Muscle of leg (tissue), 16 donors: Measurements from ENCODE around the gene HOXA7. TPM values are rescaled to one million over a fixed set of nuclear protein-coding genes. Genes with fewer than 3 reads are reported as not detected.

ENCODE experiments used
- DNase-seq: peaks from one replicate; pipeline ENCODE4 v3.0.0; 2013
- H3K27ac ChIP-seq: one replicate; pipeline ENCODE4 v1.5.1; 2013; ENCODE audit warnings: mild to moderate bottlenecking, low read length, control low read depth
- H3K27me3 ChIP-seq: one replicate; pipeline ENCODE4 v1.6.1; 2013; ENCODE audit warnings: low read length; ENCODE audit not compliant: control insufficient read depth, insufficient read depth
- H3K36me3 ChIP-seq: one replicate; pipeline ENCODE4 v1.6.1; 2013; ENCODE audit warnings: low read length; ENCODE audit not compliant: control insufficient read depth, insufficient read depth
- H3K4me1 ChIP-seq: one replicate; pipeline ENCODE4 v1.6.1; 2013; ENCODE audit warnings: low read length; ENCODE audit not compliant: control insufficient read depth, insufficient read depth
- H3K4me3 ChIP-seq: one replicate; pipeline ENCODE4 v1.5.1; 2013; ENCODE audit warnings: low read length, control low read depth
- H3K9me3 ChIP-seq: replicated peaks from 2 replicates; pipeline ENCODE4 v1.6.1; 2013; ENCODE audit warnings: low read depth, low read length; ENCODE audit not compliant: control insufficient read depth
- WGBS: methylation state at CpG from one replicate; pipeline ENCODE4 v1.1.5; 2013; ENCODE audit warnings: missing lambda C conversion rate; ENCODE audit not compliant: insufficient coverage; 5-methylcytosine and 5-hydroxymethylcytosine counted together
- long read RNA-seq, 11 donors: transcript quantifications; one replicate each; lab custom pipeline, GENCODE V29; 2026
- polyA plus RNA-seq, 8 donors: library from polyadenylated mRNA; unstranded; fragments of 120-200 nt; gene quantifications; one replicate each; pipeline versions ENCODE4 v1.2.1 to v1.2.3, GENCODE V29; 2013; ENCODE audit warnings: inconsistent platforms in 1 of 8, low replicate concordance in 1 of 8; ENCODE audit not compliant: insufficient read length in 8 of 8, insufficient read depth in 1 of 8
- total RNA-seq: library from RNA; stranded (reverse); fragments of 120-200 nt; gene quantifications from one replicate; pipeline ENCODE4 v1.2.4, GENCODE V29; 2013

Gene HOXA7
- total RNA-seq (3.9 TPM), polyA plus RNA-seq (10 to 100 TPM in 7 of 8 donors, 1 to 10 TPM in 1; 8.4 to 16.3 (median 12.6) TPM)
- long read RNA-seq, donor 1, transcript HOXA7-201 (2 exons, 2,018 nt) = major isoform, 5 of 5 reads
- long read RNA-seq, donor 1, partial matches to known transcripts = 0 of 5 reads
- long read RNA-seq, donor 1, other reads (novel, unspliced or antisense) = 0 of 5 reads
- long read RNA-seq, donor 2 = 0 reads
- long read RNA-seq, donor 3, transcript HOXA7-201 (2 exons, 2,018 nt) = major isoform, 13 of 13 reads
- long read RNA-seq, donor 3, partial matches to known transcripts = 0 of 13 reads
- long read RNA-seq, donor 3, other reads (novel, unspliced or antisense) = 0 of 13 reads
- long read RNA-seq, donor 4, transcript HOXA7-201 (2 exons, 2,018 nt) = major isoform, 6 of 6 reads
- long read RNA-seq, donor 4, partial matches to known transcripts = 0 of 6 reads
- long read RNA-seq, donor 4, other reads (novel, unspliced or antisense) = 0 of 6 reads
- long read RNA-seq, donor 5, transcript HOXA7-201 (2 exons, 2,018 nt) = major isoform, 16 of 16 reads
- long read RNA-seq, donor 5, partial matches to known transcripts = 0 of 16 reads
- long read RNA-seq, donor 5, other reads (novel, unspliced or antisense) = 0 of 16 reads
- long read RNA-seq, donor 6, transcript HOXA7-201 (2 exons, 2,018 nt) = major isoform, 15 of 15 reads
- long read RNA-seq, donor 6, partial matches to known transcripts = 0 of 15 reads
- long read RNA-seq, donor 6, other reads (novel, unspliced or antisense) = 0 of 15 reads
- long read RNA-seq, donor 7, transcript HOXA7-201 (2 exons, 2,018 nt) = major isoform, 11 of 11 reads
- long read RNA-seq, donor 7, partial matches to known transcripts = 0 of 11 reads
- long read RNA-seq, donor 7, other reads (novel, unspliced or antisense) = 0 of 11 reads
- long read RNA-seq, donor 8, transcript HOXA7-201 (2 exons, 2,018 nt) = major isoform, 7 of 7 reads
- long read RNA-seq, donor 8, partial matches to known transcripts = 0 of 7 reads
- long read RNA-seq, donor 8, other reads (novel, unspliced or antisense) = 0 of 7 reads
- long read RNA-seq, donor 9, transcript HOXA7-201 (2 exons, 2,018 nt) = major isoform, 8 of 8 reads
- long read RNA-seq, donor 9, partial matches to known transcripts = 0 of 8 reads
- long read RNA-seq, donor 9, other reads (novel, unspliced or antisense) = 0 of 8 reads
- long read RNA-seq, donor 10, transcript HOXA7-201 (2 exons, 2,018 nt) = major isoform, 8 of 8 reads
- long read RNA-seq, donor 10, partial matches to known transcripts = 0 of 8 reads
- long read RNA-seq, donor 10, other reads (novel, unspliced or antisense) = 0 of 8 reads
- long read RNA-seq, donor 11, transcript HOXA7-201 (2 exons, 2,018 nt) = major isoform, 16 of 16 reads
- long read RNA-seq, donor 11, partial matches to known transcripts = 0 of 16 reads
- long read RNA-seq, donor 11, other reads (novel, unspliced or antisense) = 0 of 16 reads

DNA sequence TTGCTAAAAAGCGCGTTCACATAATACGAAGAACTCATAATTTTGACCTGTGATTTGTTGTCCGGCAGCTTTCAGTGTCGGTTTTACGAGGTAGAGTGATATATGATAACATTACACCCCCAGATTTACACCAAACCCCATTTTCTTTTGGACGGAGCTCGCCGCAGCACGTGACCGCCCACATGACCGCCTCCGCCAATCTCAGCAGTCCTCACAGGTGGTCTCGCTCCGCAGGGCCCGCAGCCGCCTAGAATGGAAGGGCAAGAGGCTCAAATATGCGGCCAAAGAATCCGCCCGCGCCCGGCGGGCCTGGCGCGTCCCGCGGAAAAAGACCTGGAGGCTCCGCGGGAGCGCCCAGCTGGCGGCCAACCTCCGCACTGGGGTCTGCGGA is at the start of gene HOXA7:
HOXA7 (minus strand) TSS at position 168 of the 391 bp plus-strand sequence; CDS start at position 38, 130 bp downstream.
- peaks cover 74% of the 10 kb centered on the region for H3K27me3 ChIP-seq
- H3K4me1 ChIP-seq = peaks cover 74% of the 10 kb centered on the region
- peaks cover 10% of the 10 kb centered on the region for H3K36me3 ChIP-seq
- H3K4me3 ChIP-seq = peak within 1 kb of the TSS; percentile 60
- whole genome bisulfite sequencing = under 1% methylated on average over 26 of the region's 33 CpGs
- H3K9me3 ChIP-seq = no peaks in the 10 kb centered on the region
- peak; percentile 95 for DNase-seq
- H3K27ac ChIP-seq = peak within 1 kb of the TSS; percentile 92

DNA sequence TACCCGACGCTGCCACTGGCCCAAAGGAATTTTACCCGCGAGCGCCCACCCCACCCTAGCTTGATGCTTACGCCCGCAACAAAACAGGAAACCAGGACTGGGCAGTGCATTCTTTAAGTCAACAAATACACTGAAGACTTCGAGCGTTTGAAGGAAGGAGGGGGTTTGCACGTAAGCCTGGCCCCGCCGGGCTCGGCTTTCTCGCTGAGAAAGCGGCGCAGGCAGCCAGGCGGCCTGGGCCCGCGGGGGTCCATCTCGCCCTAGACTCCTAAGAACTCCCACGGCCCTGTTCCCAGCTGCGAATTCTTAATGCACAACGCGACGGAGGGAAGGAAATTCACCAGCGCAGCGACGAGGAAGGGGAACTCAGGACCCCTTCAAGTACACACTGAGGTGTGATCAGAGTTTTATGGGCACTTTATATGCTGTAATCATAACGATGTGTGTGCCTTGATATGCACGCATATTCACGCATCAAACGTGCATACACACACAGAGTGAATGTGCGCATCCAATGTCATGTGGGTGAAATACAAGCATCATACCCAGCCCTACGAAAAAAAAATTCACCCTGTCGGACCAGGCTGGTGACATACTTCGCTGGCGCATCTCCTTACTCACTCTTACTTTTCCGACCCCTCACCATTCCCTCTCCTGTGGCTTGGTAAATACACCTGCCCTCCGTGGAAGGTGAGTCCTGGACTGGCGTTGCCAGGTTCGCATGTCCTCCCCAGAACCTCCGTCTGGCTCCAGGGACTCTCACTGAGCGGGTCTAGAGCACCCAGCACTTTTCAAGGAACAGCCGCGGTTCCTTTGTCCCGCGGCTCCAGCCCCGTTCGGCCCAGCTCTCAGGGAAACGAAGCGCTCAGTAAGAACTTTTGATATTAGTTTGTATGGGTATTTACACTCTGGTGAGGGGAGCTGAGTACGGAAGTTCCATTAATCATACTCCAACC is 49.1 kb upstream of the HOXA7 start:
- no peak overlapping the region for H3K4me3 ChIP-seq
- H3K36me3 ChIP-seq = no peaks in the 10 kb centered on the region
- DNase-seq = no peak
- WGBS = 9% methylated on average over 23 of the region's 52 CpGs
- H3K4me1 ChIP-seq = peaks cover 27% of the 10 kb centered on the region
- peaks cover 92% of the 10 kb centered on the region for H3K27me3 ChIP-seq
- H3K9me3 ChIP-seq = no peaks in the 10 kb centered on the region
- no peak overlapping the region for H3K27ac ChIP-seq

DNA sequence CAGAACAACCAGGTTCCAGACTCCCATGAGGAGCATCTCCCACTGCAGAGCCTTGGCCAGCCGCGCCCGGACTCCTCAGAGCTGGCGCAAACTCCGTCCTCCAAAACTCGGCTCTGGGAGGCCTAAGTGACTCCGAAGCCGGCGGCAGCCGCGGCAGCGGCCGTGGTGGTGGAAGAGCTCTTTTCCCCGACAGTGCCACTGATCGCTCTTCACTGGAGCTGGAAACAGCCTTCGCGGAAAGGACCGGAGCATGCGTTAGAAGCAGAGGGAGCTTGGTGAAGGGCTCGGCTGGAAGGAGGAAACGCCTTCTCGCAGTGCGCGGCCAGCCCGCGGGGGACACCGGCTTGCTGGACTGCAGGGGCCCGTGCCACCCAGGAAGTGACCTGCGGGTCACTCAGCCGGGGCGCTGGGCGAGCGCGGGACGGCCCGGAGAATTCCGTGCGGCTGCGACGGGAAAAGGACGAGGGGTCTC is 48.4 kb upstream of the HOXA7 start:
- Histone ChIP-seq H3K27ac (no peak overlapping the region), H3K9me3 (no peaks in the 10 kb centered on the region), H3K36me3 (no peaks in the 10 kb centered on the region), H3K4me3 (peak overlapping the region; percentile 1), H3K4me1 (peaks cover 29% of the 10 kb centered on the region), H3K27me3 (peaks cover 91% of the 10 kb centered on the region)
- 4% methylated on average over 41 of the region's 41 CpGs for WGBS
- DNase-seq = peak; percentile 49

DNA sequence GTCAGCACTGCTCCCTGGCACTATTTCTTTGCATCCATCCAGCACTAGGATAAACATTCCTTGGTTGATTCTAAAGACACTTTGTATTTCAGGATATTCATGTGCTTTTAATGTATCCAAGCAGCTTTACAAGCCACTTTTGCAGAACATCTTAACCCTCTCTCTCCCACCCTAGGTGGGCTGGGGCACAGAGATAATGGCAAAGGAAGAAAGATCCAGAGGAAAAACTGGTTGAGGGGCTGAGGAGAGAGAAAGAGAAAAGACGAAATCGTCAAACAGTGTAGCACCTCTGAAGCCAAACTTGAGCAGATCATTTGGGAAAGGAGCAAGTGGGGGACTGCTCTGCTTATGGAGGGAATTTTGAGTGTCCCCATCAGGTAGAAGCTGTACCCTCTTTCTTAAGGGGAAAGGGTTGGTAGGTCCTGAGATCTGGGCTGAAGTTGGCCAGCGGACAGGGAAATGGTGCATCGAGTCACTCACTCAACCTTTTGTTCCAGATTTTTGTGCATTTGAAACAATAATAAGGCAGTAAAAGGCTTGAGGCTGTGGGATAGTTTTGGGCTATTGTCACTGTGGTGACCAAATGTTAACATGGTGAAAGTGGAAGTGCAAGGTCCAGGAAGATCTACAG is 47.6 kb upstream of the HOXA7 start:
- WGBS = 44% methylated on average over 2 of the region's 4 CpGs
- no peak overlapping the region for H3K4me3 ChIP-seq
- H3K27ac ChIP-seq = no peak overlapping the region
- no peaks in the 10 kb centered on the region for H3K36me3 ChIP-seq
- H3K27me3 ChIP-seq = peaks cover 87% of the 10 kb centered on the region
- no peak for DNase-seq
- H3K4me1 ChIP-seq = peaks cover 31% of the 10 kb centered on the region
- H3K9me3 ChIP-seq = no peaks in the 10 kb centered on the region

DNA sequence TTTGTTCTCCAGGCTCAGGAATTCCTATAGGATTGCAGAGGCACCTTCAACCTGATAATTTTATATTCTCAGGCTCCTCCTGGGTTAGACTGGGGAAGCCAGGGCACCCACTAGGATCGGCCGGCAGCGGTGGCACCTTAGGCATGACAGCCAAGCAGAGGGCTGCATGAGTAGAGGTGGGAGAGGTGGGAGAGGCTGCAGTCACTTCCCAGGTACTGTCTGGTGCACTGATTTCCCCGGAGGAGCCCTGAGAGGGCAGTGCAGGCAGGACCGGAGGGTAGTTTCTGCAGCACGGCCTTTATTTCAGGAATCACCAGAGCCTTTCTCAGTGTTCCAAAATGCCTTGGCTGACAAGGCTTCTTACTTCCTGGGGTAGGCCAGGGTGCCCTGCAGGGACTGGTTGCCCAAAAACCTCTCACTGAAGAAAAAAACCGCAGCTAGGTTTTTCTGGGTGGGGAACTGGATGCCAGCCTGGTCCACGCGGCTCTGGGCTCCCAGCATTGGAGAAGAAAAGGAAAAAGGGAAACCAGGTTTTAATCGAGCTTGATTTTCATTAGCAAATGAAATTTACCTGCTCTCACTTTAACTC is 47.0 kb upstream of the HOXA7 start:
- H3K9me3 ChIP-seq = no peaks in the 10 kb centered on the region
- peaks cover 37% of the 10 kb centered on the region for H3K4me1 ChIP-seq
- no peaks in the 10 kb centered on the region for H3K36me3 ChIP-seq
- 42% methylated on average over 9 of the region's 10 CpGs for WGBS
- no peak for DNase-seq
- peaks cover 87% of the 10 kb centered on the region for H3K27me3 ChIP-seq
- H3K27ac ChIP-seq = no peak overlapping the region
- no peak overlapping the region for H3K4me3 ChIP-seq

DNA sequence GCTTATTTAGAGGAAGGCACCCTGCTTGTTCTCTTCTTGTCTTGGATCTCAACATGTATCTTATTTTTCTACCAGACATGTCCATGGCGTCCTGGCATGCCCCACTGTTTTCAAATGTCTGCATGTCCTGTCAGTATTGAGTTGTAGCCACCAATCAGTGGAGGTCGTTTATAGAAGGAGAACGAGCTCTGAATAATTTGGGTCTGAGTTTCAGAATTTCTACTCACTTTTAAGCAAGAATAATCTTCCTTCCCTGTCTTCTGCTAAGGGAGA is 46.3 kb upstream of the HOXA7 start:
- no CpG with 5 or more reads among the region's 3 CpGs for WGBS

DNA sequence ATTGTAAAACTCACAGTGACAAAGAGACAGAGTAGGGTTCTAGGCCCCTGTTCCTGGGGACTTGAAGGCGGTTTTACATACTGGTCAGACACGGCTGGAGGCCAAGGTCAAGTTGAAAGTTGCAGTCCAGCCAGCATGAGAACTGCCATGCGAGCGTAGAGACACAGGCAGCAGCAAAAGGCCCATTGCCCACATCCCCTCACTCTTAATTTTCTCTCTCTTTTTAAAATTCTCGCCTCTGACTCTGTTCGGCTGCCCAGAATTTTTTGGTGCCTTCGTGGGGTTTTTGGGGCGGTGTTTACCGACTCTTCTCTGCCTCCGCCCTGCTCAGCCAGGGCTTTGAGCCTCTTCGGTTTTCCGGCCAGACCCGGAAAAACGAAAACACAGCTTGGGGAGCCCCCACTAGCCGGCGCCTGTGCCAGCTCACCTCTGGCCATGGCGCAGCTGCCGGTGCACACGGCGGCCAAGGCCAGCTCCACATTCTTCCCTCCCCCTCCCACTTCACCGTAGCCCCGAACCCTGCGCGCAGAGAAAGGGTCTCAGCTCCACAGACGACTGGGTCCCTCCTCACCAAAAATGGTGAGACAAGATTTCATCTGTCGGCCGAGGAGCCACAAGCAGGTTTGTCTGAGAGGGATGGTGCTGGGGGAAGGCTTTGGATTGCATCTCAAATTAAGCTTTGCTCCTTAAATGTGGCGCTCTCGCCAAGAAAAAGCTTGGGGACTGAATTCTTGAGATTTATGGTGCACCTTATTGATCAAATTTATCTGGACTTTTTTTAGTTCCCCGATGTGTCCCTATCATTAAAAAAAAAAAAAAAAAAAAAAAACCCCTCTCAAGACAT is 45.8 kb upstream of the HOXA7 start:
- H3K27ac ChIP-seq = no peak overlapping the region
- no peaks in the 10 kb centered on the region for H3K9me3 ChIP-seq
- peaks cover 88% of the 10 kb centered on the region for H3K27me3 ChIP-seq
- peaks cover 37% of the 10 kb centered on the region for H3K4me1 ChIP-seq
- WGBS = 26% methylated on average over 21 of the region's 30 CpGs
- H3K4me3 ChIP-seq = no peak overlapping the region
- DNase-seq = no peak
- no peaks in the 10 kb centered on the region for H3K36me3 ChIP-seq

More for the DNA sequence above, 46.3 kb upstream of the HOXA7 start:
- Histone ChIP-seq H3K27ac (no peak overlapping the region), H3K9me3 (no peaks in the 10 kb centered on the region), H3K4me3 (no peak overlapping the region), H3K27me3 (peaks cover 87% of the 10 kb centered on the region), H3K4me1 (peaks cover 37% of the 10 kb centered on the region), H3K36me3 (no peaks in the 10 kb centered on the region)
- no peak for DNase-seq

DNA sequence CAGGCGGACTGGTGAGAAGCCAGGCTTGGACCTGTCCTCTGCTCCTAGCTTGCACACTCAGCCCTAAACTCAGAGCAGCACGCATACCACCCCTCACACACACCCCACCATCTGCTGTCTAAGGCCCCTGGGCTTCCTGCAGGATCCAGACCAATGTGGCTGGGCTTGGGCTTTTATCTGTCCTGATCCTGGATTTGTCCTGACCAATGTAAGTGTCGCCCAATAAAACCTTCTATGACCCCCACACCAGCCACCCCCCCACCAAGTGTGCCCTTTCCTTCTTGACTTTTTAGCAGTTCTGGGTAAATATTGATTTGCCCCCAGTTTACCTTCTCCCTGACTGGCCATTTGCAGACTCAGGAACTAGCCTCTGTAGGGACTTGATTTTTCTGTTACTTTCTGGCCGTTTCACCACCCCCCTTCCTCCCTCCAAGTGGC is 45.1 kb upstream of the HOXA7 start:
- DNase-seq = no peak
- Histone ChIP-seq H3K36me3 (no peaks in the 10 kb centered on the region), H3K27ac (no peak overlapping the region), H3K4me3 (no peak overlapping the region), H3K27me3 (peaks cover 87% of the 10 kb centered on the region), H3K4me1 (peaks cover 37% of the 10 kb centered on the region), H3K9me3 (no peaks in the 10 kb centered on the region)
- WGBS = 24% methylated on average over 4 of the region's 4 CpGs
